ENCODE data around the gene ADAMTSL1. TPM values are rescaled to one million over a fixed set of nuclear protein-coding genes. Genes with fewer than 3 reads are reported as not detected.

The ADAMTSL1 gene
- total RNA-seq, 4 donors from 2014 or later: 21.3 to 138 (median 125) TPM

DNA sequence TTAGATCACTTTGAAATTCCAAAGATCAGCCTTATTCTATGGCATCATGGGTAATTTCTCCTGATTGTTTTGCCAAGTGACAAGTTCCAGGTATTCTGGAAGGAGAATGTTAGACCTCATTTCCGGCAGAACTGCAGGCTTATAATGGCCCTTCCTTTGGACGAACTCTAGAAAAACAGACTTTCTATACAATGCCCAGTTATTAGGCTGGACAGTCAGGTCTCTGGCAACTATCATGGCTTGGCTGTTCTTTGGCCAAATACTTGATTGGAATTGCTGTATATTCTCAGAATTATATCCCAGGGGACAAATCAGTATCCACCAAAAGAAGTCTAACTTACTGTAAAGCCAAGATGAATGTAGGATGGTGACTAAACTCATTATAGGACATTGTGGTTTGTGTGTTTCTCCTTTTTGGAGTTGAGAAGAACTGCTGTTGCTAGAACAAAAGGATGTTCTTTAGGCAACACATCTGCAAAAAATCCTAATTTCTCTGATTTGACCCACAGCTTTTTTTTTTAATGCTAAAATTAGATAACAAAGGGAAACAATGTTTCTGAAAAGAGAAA, 69.0 kb downstream of the ADAMTSL1 start:
- no peaks in the 10 kb centered on the region for H3K36me3 ChIP-seq
- peak overlapping the region in 1 of 4 donors; percentile 0 for H3K27ac ChIP-seq
- no peak for TF ChIP-seq POLR2A (IDR thresholded peaks at IDR 0.05)
- no peak for TF ChIP-seq EP300 (IDR thresholded peaks at IDR 0.05)
- TF ChIP-seq, protein P1, sequence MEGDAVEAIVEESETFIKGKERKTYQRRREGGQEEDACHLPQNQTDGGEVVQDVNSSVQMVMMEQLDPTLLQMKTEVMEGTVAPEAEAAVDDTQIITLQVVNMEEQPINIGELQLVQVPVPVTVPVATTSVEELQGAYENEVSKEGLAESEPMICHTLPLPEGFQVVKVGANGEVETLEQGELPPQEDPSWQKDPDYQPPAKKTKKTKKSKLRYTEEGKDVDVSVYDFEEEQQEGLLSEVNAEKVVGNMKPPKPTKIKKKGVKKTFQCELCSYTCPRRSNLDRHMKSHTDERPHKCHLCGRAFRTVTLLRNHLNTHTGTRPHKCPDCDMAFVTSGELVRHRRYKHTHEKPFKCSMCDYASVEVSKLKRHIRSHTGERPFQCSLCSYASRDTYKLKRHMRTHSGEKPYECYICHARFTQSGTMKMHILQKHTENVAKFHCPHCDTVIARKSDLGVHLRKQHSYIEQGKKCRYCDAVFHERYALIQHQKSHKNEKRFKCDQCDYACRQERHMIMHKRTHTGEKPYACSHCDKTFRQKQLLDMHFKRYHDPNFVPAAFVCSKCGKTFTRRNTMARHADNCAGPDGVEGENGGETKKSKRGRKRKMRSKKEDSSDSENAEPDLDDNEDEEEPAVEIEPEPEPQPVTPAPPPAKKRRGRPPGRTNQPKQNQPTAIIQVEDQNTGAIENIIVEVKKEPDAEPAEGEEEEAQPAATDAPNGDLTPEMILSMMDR (IDR thresholded peaks at IDR 0.05): no peak
- TF ChIP-seq POLR2AphosphoS5 (IDR thresholded peaks at IDR 0.05): no peak
- WGBS, 2 donors (ENCODE audit: low coverage in 1 of 2): 67 to 92% methylated on average over 1 to 2 of the region's 2 CpGs
- no peaks in the 10 kb centered on the region for H3K9me3 ChIP-seq
- peaks cover 0 to 12% (median 4%) of the 10 kb centered on the region in 3 donors for H3K4me1 ChIP-seq
- H3K4me3 ChIP-seq: no peak overlapping the region
- ATAC-seq: no peak
- H3K27me3 ChIP-seq: no peaks in the 10 kb centered on the region

DNA sequence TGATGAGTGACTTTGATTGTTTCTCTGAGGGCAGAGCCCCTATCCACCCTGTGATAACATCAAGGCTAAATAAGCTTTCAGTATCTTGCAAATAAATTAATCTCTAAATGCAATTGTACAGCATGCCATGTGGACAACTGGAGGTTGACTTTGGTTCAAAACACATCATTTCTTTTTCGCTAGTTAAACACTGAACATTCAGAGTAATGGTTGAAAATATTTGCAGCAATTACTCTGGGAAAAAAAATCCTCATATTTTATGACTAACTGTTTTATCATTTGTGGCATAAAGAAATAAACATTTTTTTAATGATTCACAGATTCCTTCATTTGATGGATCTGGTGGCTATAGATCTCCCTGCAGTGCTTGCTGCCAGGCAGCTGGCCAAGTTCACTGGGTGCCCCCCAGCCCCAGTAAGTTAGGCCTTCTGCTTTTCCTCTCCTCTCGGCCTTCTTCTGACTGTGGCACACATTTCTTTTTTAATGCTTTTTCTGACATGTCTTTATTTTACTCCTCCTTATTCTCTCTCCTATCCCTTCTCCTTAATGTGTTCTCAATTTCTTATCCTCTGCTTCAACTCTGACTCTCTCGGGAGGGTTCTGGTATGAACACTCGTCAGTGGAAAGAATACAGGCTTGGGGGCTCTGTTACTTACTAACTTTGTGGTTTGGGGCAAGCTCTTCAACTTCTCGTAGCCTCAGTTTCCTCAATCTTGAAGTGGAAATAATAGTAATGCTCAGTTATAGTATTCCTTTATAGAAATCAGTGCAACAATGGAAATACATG, 69.6 kb downstream of the ADAMTSL1 start:
- peaks cover 0 to 12% (median 4%) of the 10 kb centered on the region in 3 donors for H3K4me1 ChIP-seq
- H3K4me3 ChIP-seq: no peak overlapping the region
- no peaks in the 10 kb centered on the region for H3K9me3 ChIP-seq
- no peak for ATAC-seq
- H3K27me3 ChIP-seq: no peaks in the 10 kb centered on the region
- H3K27ac ChIP-seq: peak overlapping the region in 1 of 4 donors; percentile 0
- WGBS, 2 donors (ENCODE audit: low coverage in 1 of 2): 29 to 43% methylated on average over 4 to 5 of the region's 5 CpGs
- no peaks in the 10 kb centered on the region for H3K36me3 ChIP-seq
- no peak for TF ChIP-seq EP300 (IDR thresholded peaks at IDR 0.05)
- TF ChIP-seq, protein P1 (IDR thresholded peaks at IDR 0.05): no peak
- no peak for TF ChIP-seq POLR2AphosphoS5 (IDR thresholded peaks at IDR 0.05)
- no peak for TF ChIP-seq POLR2A (IDR thresholded peaks at IDR 0.05)

GRCh38 chr9:18544456-18544855, 70.5 kb downstream of the ADAMTSL1 start:
- ATAC-seq: no peak
- Histone ChIP-seq H3K4me1 (peaks cover 0 to 12% (median 4%) of the 10 kb centered on the region in 3 donors), H3K4me3 (no peak overlapping the region), H3K36me3 (no peaks in the 10 kb centered on the region), H3K9me3 (no peaks in the 10 kb centered on the region), H3K27ac (no peak overlapping the region), H3K27me3 (no peaks in the 10 kb centered on the region)
- no peak for TF ChIP-seq POLR2A (IDR thresholded peaks at IDR 0.05)
- no peak for TF ChIP-seq EP300 (IDR thresholded peaks at IDR 0.05)
- TF ChIP-seq, protein P1 (IDR thresholded peaks at IDR 0.05): no peak
- 90 to 100% methylated on average over 1 to 3 of the region's 3 CpGs for WGBS, 2 donors (ENCODE audit: low coverage in 1 of 2)

DNA sequence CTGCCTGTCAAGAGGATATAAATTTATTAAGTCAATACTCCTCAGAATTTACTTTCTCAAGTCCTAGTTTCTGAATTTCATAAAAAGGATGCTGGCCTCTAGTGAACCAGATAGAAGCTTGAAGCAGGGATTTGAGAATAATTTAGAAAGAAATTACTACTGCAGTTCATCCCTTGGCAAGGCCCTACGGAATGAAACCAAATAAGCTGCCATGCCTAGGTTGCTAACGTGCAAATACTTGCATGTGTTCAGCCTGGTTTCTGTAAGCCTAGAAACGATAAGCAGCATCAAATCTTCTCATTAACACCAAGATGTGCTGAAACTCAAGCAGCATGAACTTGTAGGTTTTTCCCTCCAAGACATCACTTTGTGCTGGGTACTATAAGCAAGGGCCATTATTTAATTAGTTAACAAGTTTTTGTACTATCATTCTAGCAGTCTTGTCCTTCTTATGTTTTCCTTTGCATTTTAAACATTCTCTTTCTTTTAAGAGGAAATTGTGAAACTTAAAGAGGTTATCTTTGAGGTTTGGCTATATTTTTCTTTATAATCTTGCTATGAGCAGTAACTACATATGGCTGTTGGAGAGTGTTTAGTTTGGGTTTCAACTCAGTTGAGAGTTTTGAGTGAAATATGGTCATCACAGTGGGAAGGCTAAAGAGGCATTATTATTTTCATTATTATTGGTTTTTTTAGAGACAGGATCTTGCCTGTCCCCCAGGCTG, 71.8 kb downstream of the ADAMTSL1 start:
- Histone ChIP-seq H3K4me1 (peaks cover 0 to 12% (median 4%) of the 10 kb centered on the region in 3 donors), H3K27me3 (no peaks in the 10 kb centered on the region), H3K27ac (no peak overlapping the region), H3K36me3 (no peaks in the 10 kb centered on the region), H3K4me3 (no peak overlapping the region), H3K9me3 (no peaks in the 10 kb centered on the region)
- ATAC-seq: no peak
- WGBS, 2 donors (ENCODE audit: low coverage in 1 of 2): 57 to 64% methylated on average over 3 of the region's 3 CpGs
- TF ChIP-seq POLR2AphosphoS5 (IDR thresholded peaks at IDR 0.05): no peak
- no peak for TF ChIP-seq EP300 (IDR thresholded peaks at IDR 0.05)
- TF ChIP-seq, protein P1 (IDR thresholded peaks at IDR 0.05): no peak
- no peak for TF ChIP-seq POLR2A (IDR thresholded peaks at IDR 0.05)
